Activated naive CD4-positive, alpha-beta T cell treated with anti-CD3 and anti-CD28 coated beads for 36 hours (primary cell): Measurements from ENCODE around the gene C1orf122. TPM values are rescaled to one million over a fixed set of nuclear protein-coding genes. Genes with fewer than 3 reads are reported as not detected.

ENCODE experiments used
- CTCF ChIA-PET: fragments of 350-600 bp; sonication (Branson Sonifier 250); formaldehyde crosslinking; loops from one replicate; lab custom pipeline; 2021; ENCODE audit warnings: antibody characterized with exemption; lab: Charles Lee
- DNase-seq: peaks from one replicate; pipeline ENCODE4 v3.0.0-alpha.2; 2020
- H3K27ac Mint-ChIP-seq: one replicate; pipeline ENCODE4 v1.8.0; 2021; ENCODE audit warnings: mild to moderate bottlenecking, mixed read lengths
- H3K27me3 Mint-ChIP-seq: one replicate; pipeline ENCODE4 v1.8.0; 2021; ENCODE audit warnings: low read depth, mixed read lengths
- H3K36me3 Mint-ChIP-seq: one replicate; pipeline ENCODE4 v1.8.0; 2021; ENCODE audit warnings: low read depth, mixed read lengths
- H3K4me1 Mint-ChIP-seq: one replicate; pipeline ENCODE4 v1.8.0; 2021; ENCODE audit warnings: low read depth, mixed read lengths
- H3K4me3 Mint-ChIP-seq: one replicate; pipeline ENCODE4 v1.8.0; 2021; ENCODE audit warnings: mild to moderate bottlenecking, moderate library complexity, mixed read lengths
- H3K9me3 Mint-ChIP-seq: one replicate; pipeline ENCODE4 v1.8.0; 2021; ENCODE audit warnings: mixed read lengths
- intact Hi-C: fragments of 100-400 bp; cut with micrococcal nuclease; formaldehyde crosslinking; loops from one replicate; pipeline ENCODE4 v1.15.1; 2023
- total RNA-seq, 2 experiments: library from RNA; stranded (reverse); gene quantifications; one replicate each; pipeline ENCODE4 v1.2.3, GENCODE V29; 2021

The C1orf122 gene
- total RNA-seq, 2 experiments from 2014 or later = 12.8 to 14.2 TPM

GRCh38 chr1:37831809-37832208, 24.2 kb downstream of the C1orf122 start:
- no peak for DNase-seq
- no peaks in the 10 kb centered on the region for H3K9me3 Mint-ChIP-seq
- H3K27me3 Mint-ChIP-seq = no peaks in the 10 kb centered on the region
- no peak overlapping the region for H3K4me3 Mint-ChIP-seq
- intact Hi-C loops = no loop called here
- H3K4me1 Mint-ChIP-seq = no peaks in the 10 kb centered on the region
- no peak overlapping the region for H3K27ac Mint-ChIP-seq
- CTCF ChIA-PET = interaction anchor here (0.6 to 1.4 kb wide), 4 partner anchors 11 to 378 kb away, joined by 3 to 5 read pairs (median 4); no protein-coding TSS in a partner anchor
- H3K36me3 Mint-ChIP-seq = peaks cover 28% of the 10 kb centered on the region

GRCh38 chr1:37836788-37837187, 29.2 kb downstream of the C1orf122 start:
- DNase-seq = no peak
- H3K4me1 Mint-ChIP-seq = no peaks in the 10 kb centered on the region
- H3K36me3 Mint-ChIP-seq = peaks cover 19% of the 10 kb centered on the region
- CTCF ChIA-PET = no interaction called here
- no peak overlapping the region for H3K4me3 Mint-ChIP-seq
- intact Hi-C loops = no loop called here
- no peak overlapping the region for H3K27ac Mint-ChIP-seq
- no peaks in the 10 kb centered on the region for H3K27me3 Mint-ChIP-seq
- no peaks in the 10 kb centered on the region for H3K9me3 Mint-ChIP-seq

GRCh38 chr1:37839676-37840075, 32.1 kb downstream of the C1orf122 start:
- Mint-ChIP-seq H3K9me3 (no peaks in the 10 kb centered on the region), H3K4me1 (peaks cover 5% of the 10 kb centered on the region), H3K4me3 (no peak overlapping the region), H3K27ac (no peak overlapping the region), H3K36me3 (peaks cover 7% of the 10 kb centered on the region), H3K27me3 (no peaks in the 10 kb centered on the region)
- no peak for DNase-seq
- intact Hi-C loops = no loop called here
- CTCF ChIA-PET = interaction anchor here (0.5 to 0.6 kb wide), 2 partner anchors 17 to 28 kb away, joined by 3 read pairs; no protein-coding TSS in a partner anchor

GRCh38 chr1:37840711-37841110, 33.1 kb downstream of the C1orf122 start:
- Mint-ChIP-seq H3K27ac (no peak overlapping the region), H3K9me3 (no peaks in the 10 kb centered on the region), H3K4me3 (no peak overlapping the region), H3K36me3 (peaks cover 7% of the 10 kb centered on the region), H3K27me3 (no peaks in the 10 kb centered on the region), H3K4me1 (peaks cover 14% of the 10 kb centered on the region)
- CTCF ChIA-PET = interaction anchor here (0.6 to 1.0 kb wide), 2 partner anchors 10 to 19 kb away, joined by 3 read pairs; no protein-coding TSS in a partner anchor
- no peak for DNase-seq
- intact Hi-C loops = no loop called here

GRCh38 chr1:37841652-37842051, 34.1 kb downstream of the C1orf122 start:
- Mint-ChIP-seq H3K36me3 (peaks cover 7% of the 10 kb centered on the region), H3K4me1 (peaks cover 23% of the 10 kb centered on the region), H3K9me3 (no peaks in the 10 kb centered on the region), H3K4me3 (no peak overlapping the region), H3K27me3 (no peaks in the 10 kb centered on the region), H3K27ac (no peak overlapping the region)
- CTCF ChIA-PET = no interaction called here
- no peak for DNase-seq
- intact Hi-C loops = no loop called here

- no peaks in the 10 kb centered on the region for H3K27me3 Mint-ChIP-seq
- H3K4me1 Mint-ChIP-seq = peaks cover 38% of the 10 kb centered on the region
- CTCF ChIA-PET = interaction anchor here (4.7 kb wide), 1 partner anchor 15 kb away, joined by 22 read pairs; the partner anchor contains the start of gene MTF1
- peaks cover 6% of the 10 kb centered on the region for H3K36me3 Mint-ChIP-seq
- no peak overlapping the region for H3K4me3 Mint-ChIP-seq
- no peaks in the 10 kb centered on the region for H3K9me3 Mint-ChIP-seq
- DNase-seq = no peak
- intact Hi-C loops = no loop called here
- H3K27ac Mint-ChIP-seq = no peak overlapping the region
These were observed 36.9 kb downstream of the C1orf122 start for GRCh38 chr1:37844536-37844935.

GRCh38 chr1:37845049-37845646, 37.6 kb downstream of the C1orf122 start:
- Mint-ChIP-seq H3K36me3 (peaks cover 6% of the 10 kb centered on the region), H3K27ac (no peak overlapping the region), H3K4me3 (no peak overlapping the region), H3K27me3 (no peaks in the 10 kb centered on the region), H3K9me3 (no peaks in the 10 kb centered on the region), H3K4me1 (peaks cover 38% of the 10 kb centered on the region)
- intact Hi-C loops = no loop called here
- CTCF ChIA-PET = interaction anchor here (4.7 kb wide), 1 partner anchor 15 kb away, joined by 22 read pairs; the partner anchor contains the start of gene MTF1
- no peak for DNase-seq

GRCh38 chr1:37845786-37846185, 38.2 kb downstream of the C1orf122 start:
- Mint-ChIP-seq H3K36me3 (peaks cover 6% of the 10 kb centered on the region), H3K4me3 (no peak overlapping the region), H3K9me3 (no peaks in the 10 kb centered on the region), H3K4me1 (peaks cover 38% of the 10 kb centered on the region), H3K27ac (no peak overlapping the region), H3K27me3 (no peaks in the 10 kb centered on the region)
- CTCF ChIA-PET = interaction anchor here (4.7 kb wide), 1 partner anchor 14 kb away, joined by 22 read pairs; the partner anchor contains the start of gene MTF1
- intact Hi-C loops = no loop called here
- no peak for DNase-seq

- Mint-ChIP-seq H3K9me3 (no peaks in the 10 kb centered on the region), H3K27ac (peak overlapping the region; percentile 50), H3K36me3 (peaks cover 6% of the 10 kb centered on the region), H3K4me3 (peak overlapping the region; percentile 39), H3K4me1 (peaks cover 38% of the 10 kb centered on the region), H3K27me3 (no peaks in the 10 kb centered on the region)
- intact Hi-C loops = no loop called here
- CTCF ChIA-PET = interaction anchor here (0.6 to 4.7 kb wide), 3 partner anchors 9 to 26 kb away, joined by 3 to 22 read pairs (median 4); partner anchors contain the start of gene MTF1
- DNase-seq = peak; percentile 27
These were observed 39.2 kb downstream of the C1orf122 start for GRCh38 chr1:37846647-37847339.

GRCh38 chr1:37849480-37849879, 41.9 kb downstream of the C1orf122 start:
- Mint-ChIP-seq H3K27me3 (no peaks in the 10 kb centered on the region), H3K9me3 (no peaks in the 10 kb centered on the region), H3K27ac (no peak overlapping the region), H3K4me3 (no peak overlapping the region), H3K4me1 (peaks cover 47% of the 10 kb centered on the region), H3K36me3 (peaks cover 17% of the 10 kb centered on the region)
- no peak for DNase-seq
- CTCF ChIA-PET = interaction anchor here (3.3 kb wide), 1 partner anchor 11 kb away, joined by 24 read pairs; the partner anchor contains the start of gene MTF1
- intact Hi-C loops = no loop called here

GRCh38 chr1:37850352-37850955, 42.9 kb downstream of the C1orf122 start:
- CTCF ChIA-PET = interaction anchor here (0.6 to 3.3 kb wide), 3 partner anchors 9 to 31 kb away, joined by 3 to 24 read pairs (median 3); partner anchors contain the start of gene MTF1
- intact Hi-C loops = no loop called here
- Mint-ChIP-seq H3K4me1 (peaks cover 51% of the 10 kb centered on the region), H3K27ac (no peak overlapping the region), H3K27me3 (no peaks in the 10 kb centered on the region), H3K4me3 (no peak overlapping the region), H3K9me3 (no peaks in the 10 kb centered on the region), H3K36me3 (peaks cover 18% of the 10 kb centered on the region)
- DNase-seq = no peak

- intact Hi-C loops = no loop called here
- Mint-ChIP-seq H3K36me3 (peaks cover 19% of the 10 kb centered on the region), H3K27ac (no peak overlapping the region), H3K4me3 (no peak overlapping the region), H3K4me1 (peaks cover 44% of the 10 kb centered on the region), H3K9me3 (no peaks in the 10 kb centered on the region), H3K27me3 (no peaks in the 10 kb centered on the region)
- CTCF ChIA-PET = interaction anchor here (3.3 kb wide), 1 partner anchor 10 kb away, joined by 24 read pairs; the partner anchor contains the start of gene MTF1
- DNase-seq = no peak
These were observed 43.7 kb downstream of the C1orf122 start for GRCh38 chr1:37851262-37851661.
